ENCODE data around the gene RAD51B. TPM values are rescaled to one million over a fixed set of nuclear protein-coding genes. Genes with fewer than 3 reads are reported as not detected.
"Not testable (repeated sequence)": the region's sequence is repeated elsewhere in the genome, so short reads cannot be mapped to it uniquely, and the experiment has no call there.

The RAD51B gene
- total RNA-seq, 1 experiment from 2014 or later, result 7.2 TPM

DNA sequence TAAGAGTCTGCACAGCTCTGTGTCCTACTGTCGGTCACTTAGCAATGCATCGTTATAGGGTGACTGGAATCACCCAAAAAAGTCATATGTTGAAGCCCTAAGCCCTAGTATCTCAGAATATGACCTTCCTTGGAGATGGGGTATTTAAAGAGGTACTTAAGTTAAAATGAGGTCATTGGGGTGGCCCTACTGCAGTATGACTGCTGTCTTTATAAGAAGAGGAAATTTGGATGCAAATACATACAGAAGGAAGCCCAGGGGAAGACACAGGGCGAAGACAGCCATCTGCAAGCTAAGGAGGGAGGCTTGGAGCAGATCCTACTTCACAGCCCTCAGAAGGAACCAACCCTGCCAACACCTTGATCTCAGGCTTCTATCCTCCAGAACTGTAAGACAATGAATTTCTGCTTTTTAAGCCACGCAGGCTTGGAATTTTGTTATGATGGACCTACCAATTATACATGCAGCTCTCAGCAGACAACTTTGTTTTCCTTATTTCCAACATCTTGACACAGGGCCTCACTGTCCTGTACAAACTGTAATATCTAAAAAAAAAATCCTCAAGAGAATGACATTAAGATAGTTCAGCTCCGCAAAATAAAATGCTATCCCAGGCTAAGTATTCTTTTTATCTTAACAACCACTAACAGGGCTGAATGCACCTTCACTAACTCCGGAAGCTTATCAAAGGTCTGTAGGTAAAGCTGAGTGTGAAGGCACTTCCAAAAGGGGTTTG, 932.9 kb downstream of the RAD51B start:
- no peaks in the 10 kb centered on the region for H3K9me3 ChIP-seq
- no peak for DNase-seq
- H3K4me3 ChIP-seq, result no peak overlapping the region
- no peaks in the 10 kb centered on the region for H3K27me3 ChIP-seq
- H3K36me3 ChIP-seq, result no peaks in the 10 kb centered on the region

DNA sequence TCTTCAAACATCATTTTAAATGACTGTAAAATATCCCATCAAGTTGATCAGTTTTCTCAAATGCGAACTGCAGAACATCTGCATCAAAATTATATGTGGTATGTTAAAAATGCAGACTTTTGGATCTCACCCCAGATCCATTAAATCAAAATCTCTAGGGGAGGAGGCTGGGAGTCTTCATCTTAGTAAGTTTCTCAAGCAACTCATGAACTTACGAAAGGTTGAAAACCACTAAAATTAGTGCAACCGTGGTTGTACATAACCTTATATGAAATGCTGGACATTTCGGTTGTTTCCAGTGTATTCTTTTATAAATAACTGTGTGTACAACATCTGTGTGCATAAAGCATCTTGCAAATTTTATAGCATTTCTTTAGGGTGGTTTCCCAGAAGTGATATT, 934.1 kb downstream of the RAD51B start:
- Histone ChIP-seq H3K9me3 (no peaks in the 10 kb centered on the region), H3K36me3 (no peaks in the 10 kb centered on the region), H3K27me3 (no peaks in the 10 kb centered on the region), H3K4me3 (no peak overlapping the region)
- no peak for DNase-seq

DNA sequence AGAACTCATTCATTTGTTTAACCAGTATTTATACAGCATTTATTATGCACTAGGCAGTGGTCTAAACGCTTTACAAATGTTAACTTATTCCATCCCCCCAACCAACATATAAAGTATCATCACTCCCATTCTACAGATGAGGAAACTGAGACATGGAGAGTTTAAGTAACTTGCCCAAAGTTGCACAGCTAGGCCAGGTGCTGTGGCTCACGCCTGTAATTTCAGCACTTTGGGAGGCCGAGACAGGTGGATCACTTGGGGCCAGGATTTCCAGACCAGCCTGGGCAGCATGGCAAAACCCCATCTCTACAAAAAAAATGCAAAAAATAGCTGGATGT, 935.4 kb downstream of the RAD51B start:
- Histone ChIP-seq H3K36me3 (no peaks in the 10 kb centered on the region), H3K27me3 (no peaks in the 10 kb centered on the region), H3K9me3 (no peaks in the 10 kb centered on the region), H3K4me3 (no peak overlapping the region)
- DNase-seq, result no peak

DNA sequence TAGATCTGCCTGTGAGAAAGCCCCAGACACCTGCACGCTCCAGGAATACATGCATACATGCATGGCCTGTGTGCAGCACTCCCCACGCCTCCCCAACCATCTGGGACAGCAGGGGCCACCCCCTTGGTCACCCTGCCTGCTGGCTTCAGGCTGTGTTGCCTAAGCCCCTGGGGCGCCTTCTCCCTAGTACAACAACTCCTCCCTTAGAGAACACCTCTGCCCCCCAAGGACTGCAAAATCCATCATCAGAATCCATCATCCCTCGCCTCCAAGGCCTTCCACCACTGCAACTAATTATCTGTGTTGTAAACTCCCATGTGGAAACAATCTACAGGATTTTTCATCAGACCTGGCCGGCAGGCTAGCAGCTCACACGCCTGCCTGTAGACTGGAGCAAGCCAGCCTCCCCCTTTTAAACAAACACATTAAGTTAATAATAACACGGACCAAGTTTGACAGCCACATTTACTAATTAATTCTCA, 936.5 kb downstream of the RAD51B start:
- DNase-seq, result no peak

DNA sequence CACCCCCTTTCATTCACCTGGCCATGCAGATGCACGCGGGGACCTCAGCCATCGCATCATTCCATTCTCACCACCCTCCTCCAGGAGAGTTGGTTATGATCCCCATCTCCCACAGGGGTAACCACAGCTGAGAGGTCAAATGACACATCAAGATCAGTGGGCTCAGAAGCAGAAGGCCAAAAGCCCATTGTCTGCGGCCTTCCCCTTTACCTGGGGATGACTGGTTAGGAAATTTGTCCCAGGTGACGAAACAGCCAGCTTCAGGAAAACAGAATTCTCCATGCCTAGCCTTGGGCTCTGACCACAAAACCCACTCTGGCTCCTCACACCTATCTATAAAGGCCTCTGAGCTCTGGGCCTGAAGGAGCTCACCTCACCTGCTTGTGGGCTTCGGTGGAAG, 937.2 kb downstream of the RAD51B start:
- H3K27me3 ChIP-seq, result no peaks in the 10 kb centered on the region
- no peak overlapping the region for H3K4me3 ChIP-seq
- H3K9me3 ChIP-seq, result no peaks in the 10 kb centered on the region
- no peaks in the 10 kb centered on the region for H3K36me3 ChIP-seq
- DNase-seq, result no peak

More for the DNA sequence above, 936.5 kb downstream of the RAD51B start:
- no peaks in the 10 kb centered on the region for H3K9me3 ChIP-seq
- H3K36me3 ChIP-seq, result no peaks in the 10 kb centered on the region
- no peaks in the 10 kb centered on the region for H3K27me3 ChIP-seq
- H3K4me3 ChIP-seq, result no peak overlapping the region

DNA sequence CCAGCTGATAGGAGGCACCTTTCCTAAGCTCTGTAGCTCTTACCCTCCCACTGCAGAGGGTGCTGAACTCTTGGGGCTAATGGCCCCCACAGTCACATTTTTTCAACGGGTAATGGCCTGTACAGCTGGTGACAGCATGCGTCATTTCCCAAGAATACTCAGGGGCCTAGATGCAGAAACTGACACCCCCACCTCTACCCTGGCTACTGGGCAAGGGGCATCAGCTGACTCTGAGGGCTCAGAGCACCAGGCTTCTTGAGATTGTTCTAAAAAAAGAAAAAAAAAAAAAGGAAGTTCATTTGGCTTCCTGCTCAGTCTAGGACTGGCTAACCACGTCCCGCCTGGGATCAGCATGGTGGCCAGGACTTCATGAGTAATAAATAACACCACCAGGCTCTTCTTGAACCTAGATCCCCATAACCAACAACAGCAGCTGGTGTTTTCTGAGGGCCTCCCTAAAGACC, 938.1 kb downstream of the RAD51B start:
- no peak for DNase-seq
- no peaks in the 10 kb centered on the region for H3K36me3 ChIP-seq
- no peak overlapping the region for H3K4me3 ChIP-seq
- H3K27me3 ChIP-seq, result no peaks in the 10 kb centered on the region
- H3K9me3 ChIP-seq, result no peaks in the 10 kb centered on the region

DNA sequence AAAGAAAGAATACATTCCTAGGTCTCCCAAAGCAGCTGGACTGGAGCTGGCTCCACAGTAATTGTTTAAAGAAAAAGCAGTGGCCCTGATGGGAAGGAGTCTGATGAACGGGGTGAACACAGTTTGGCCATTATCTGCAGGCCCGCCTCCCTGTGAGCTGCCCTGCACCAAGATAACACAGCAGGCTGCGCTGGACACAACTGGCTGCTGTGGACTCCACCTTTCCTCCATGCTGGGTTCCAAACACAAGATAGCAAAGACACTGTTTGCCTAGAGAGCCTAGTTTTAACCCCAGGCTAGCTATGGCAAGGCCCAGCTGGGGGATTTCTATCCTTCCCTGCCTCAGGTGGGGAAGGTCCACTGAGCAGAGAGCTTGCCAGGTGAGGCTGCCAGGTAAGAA, 938.7 kb downstream of the RAD51B start:
- H3K9me3 ChIP-seq, result no peaks in the 10 kb centered on the region
- H3K4me3 ChIP-seq, result no peak overlapping the region
- no peak for DNase-seq
- H3K36me3 ChIP-seq, result no peaks in the 10 kb centered on the region
- H3K27me3 ChIP-seq, result no peaks in the 10 kb centered on the region

DNA sequence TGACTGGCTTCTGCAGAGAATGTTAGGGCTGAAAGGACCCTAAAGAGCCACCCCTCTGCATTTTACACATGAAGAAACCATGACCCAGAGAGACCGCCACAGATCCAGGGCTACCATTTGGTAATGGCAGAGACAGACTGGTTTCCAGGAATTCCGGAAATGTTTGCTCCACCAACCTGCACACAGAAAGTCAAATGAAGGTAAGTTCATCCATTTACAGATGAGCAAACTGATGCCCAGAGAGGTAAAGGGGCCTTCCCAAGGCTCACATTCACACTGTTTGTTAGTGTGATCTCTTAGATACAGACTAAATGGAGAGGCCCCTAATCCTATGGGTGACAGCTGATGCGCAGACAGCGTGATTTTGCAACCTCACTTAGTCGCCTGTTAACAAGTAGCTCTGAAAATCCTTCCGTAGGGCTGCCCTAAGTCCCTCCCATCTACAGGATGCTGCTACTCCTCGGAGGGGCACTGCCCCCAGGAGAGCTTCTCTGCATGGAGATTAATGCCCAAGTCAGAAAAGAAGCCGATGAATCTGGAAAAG, 939.5 kb downstream of the RAD51B start:
- no peak for DNase-seq
- Histone ChIP-seq H3K36me3 (no peaks in the 10 kb centered on the region), H3K4me3 (no peak overlapping the region), H3K9me3 (no peaks in the 10 kb centered on the region), H3K27me3 (no peaks in the 10 kb centered on the region)

DNA sequence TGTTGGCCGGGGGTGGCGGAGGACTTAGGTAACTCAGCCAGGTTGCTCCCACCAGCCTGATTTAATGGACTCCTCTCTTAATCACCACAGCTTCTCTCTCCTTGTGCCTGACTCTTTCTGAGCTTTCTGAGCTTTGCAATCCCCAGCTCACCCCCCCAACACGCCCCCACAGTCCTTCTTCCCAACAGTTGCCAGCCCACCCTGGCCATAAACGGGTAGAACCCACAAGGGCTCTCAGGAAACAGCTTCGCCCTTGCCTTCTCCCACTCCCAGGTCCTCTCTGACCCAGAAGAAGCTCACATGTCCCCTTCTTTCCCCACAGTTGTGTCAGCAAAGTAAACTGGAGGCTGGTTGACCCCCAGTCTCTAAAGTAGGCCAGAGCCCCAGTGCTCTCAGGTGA, 940.4 kb downstream of the RAD51B start:
- H3K4me3 ChIP-seq, result no peak overlapping the region
- no peaks in the 10 kb centered on the region for H3K9me3 ChIP-seq
- H3K36me3 ChIP-seq, result no peaks in the 10 kb centered on the region
- no peak for DNase-seq
- no peaks in the 10 kb centered on the region for H3K27me3 ChIP-seq

DNA sequence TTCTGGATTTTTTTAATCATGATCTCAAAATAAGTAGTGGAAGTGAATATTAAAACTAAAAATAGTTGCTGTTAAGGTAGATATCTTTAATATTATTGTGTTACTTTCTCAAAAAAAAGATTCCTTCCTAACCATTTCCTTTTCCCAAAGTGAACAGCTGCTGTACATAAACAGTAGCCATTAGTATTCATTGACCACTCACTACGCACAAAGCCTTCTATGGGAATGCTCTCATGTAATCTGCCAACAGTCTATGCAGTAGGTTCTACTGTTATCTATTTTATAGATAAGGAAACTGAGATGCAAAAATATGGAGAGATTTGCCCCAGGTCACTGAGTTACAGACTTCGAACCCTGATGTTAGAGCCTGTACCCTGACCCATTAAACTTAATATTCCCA, 941.2 kb downstream of the RAD51B start:
- no peaks in the 10 kb centered on the region for H3K36me3 ChIP-seq
- H3K27me3 ChIP-seq, result no peaks in the 10 kb centered on the region
- no peaks in the 10 kb centered on the region for H3K9me3 ChIP-seq
- no peak for DNase-seq
- H3K4me3 ChIP-seq, result no peak overlapping the region

DNA sequence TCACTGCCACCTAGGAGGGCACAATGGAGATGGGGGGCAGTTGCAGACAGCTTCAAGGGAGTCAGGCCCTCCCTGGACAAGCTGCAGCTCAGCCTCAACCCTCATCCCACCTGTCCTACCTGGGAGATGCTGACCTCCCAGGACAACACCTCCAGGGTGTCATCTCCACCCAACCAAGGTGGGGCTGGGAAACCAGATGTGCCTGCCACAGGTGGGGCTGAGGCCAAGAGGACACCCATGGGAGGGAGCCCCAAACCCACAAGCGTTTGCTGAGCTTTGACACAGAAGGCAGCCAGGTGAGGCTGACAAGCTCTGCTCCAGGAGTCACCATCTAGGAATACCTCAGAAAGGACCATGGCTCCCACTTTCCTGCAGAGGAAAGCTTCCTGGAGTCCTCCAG, 941.8 kb downstream of the RAD51B start:
- DNase-seq, result no peak
- Histone ChIP-seq H3K9me3 (no peaks in the 10 kb centered on the region), H3K27me3 (no peaks in the 10 kb centered on the region), H3K36me3 (no peaks in the 10 kb centered on the region), H3K4me3 (no peak overlapping the region)

DNA sequence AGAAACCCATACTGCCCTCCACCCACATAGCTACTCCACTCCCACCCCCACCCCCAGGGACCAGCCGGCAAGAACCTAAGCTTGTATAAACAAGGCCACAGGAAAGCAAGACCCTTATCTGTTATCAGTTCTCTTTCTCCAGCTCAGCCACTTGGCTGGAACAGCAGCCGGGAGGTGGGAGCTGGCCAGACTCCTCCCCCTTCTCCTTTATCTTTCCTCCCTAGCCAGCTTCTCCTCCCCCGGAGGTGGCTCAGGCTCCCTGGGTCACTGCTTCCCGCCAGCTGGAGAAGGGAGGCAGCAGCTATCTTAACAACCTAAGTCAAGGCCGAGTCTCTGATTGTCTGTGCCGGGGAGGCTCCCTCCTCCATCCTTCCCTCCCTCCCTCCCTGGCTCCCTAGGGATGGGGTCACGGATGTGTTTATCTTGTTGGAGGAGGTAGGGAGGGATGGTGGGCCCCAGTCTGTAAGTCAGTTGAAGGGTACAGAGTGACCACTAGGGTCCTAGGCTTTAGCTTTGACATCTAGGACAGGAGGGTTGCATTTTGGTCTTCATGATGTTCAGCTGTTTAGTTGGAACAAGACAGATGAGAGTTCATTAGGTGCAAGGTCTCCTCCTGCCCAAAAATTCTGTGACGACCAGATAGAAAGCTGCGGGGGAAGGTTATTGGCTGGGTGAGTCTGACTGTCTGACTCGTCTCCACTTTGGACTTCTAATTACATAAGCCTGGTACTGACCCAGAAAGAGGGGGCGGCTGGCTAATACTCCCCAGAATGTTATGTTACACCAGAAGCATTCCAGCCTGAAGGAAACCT, 943.6 kb downstream of the RAD51B start:
- DNase-seq, result peak; percentile 51
- Histone ChIP-seq H3K36me3 (no peaks in the 10 kb centered on the region), H3K9me3 (no peaks in the 10 kb centered on the region), H3K4me3 (no peak overlapping the region), H3K27me3 (no peaks in the 10 kb centered on the region)

DNA sequence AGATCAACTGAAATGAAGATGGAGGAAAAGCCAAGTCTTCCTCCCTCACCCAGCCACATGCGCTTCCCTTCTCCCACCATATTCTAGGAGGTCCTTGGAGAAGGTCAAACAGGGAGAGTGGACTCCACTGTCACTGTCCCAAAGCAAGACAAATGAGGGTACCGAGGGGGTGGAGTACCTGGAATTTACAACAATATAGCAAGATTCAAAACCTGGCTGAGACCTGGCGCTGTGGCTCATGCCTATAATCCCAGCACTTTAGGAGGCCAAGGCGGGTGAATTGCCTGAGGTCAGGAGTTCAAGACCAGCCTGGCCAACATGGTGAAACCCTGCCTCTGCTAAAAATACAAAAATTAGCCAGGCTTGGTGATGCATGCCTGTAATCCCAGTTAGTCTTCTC, 944.3 kb downstream of the RAD51B start:
- DNase-seq, H3K4me3 ChIP-seq, H3K27me3 ChIP-seq, H3K36me3 ChIP-seq, H3K9me3 ChIP-seq: not testable (repeated sequence)

DNA sequence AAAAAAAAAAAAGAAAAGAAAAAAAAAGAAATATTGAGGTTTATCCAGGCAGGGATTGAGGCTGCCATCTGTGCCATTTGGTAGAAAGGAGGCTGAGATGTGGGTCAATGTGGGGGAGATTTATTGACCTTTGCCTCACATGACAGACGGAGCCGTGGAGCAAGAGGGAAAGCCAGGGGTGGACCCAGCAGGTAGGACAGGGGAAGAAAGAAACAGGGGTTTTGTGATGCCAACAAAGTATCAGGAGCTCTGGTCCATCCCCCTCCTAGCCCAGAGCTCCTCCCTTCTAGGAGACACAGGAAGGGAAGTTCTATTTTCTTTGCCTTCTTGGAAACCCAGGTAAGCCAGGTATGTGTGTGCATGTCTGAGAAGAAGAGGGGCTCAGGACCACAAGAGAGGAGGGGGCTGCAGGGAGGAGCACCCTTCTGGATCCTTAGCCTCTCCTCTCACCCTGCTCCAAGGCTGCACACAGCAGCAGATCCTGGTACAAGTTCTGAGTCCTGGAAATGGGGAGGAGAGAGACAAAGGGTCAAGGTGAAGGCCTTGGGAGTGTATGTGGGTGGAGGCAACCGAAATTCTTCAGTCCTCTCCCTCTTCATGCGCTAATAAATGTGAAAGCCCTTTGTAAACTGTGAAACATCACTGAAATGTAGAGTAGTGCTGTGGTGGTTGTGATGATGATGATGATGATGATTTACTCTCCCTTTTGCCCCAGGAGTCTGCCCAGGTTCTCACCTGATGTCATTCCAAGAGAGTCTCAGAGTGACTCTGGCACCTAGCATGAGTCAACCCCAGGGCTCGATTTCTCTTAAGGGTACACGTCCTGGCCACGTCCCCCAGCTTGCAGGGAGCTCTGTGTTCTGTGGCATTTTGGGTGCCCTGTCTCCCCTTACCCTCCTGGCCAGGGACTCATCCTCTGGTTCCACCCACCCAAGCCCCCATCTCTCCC, 947.0 kb downstream of the RAD51B start:
- no peak for DNase-seq
- Histone ChIP-seq H3K9me3 (no peaks in the 10 kb centered on the region), H3K36me3 (no peaks in the 10 kb centered on the region), H3K4me3 (no peak overlapping the region), H3K27me3 (no peaks in the 10 kb centered on the region)

DNA sequence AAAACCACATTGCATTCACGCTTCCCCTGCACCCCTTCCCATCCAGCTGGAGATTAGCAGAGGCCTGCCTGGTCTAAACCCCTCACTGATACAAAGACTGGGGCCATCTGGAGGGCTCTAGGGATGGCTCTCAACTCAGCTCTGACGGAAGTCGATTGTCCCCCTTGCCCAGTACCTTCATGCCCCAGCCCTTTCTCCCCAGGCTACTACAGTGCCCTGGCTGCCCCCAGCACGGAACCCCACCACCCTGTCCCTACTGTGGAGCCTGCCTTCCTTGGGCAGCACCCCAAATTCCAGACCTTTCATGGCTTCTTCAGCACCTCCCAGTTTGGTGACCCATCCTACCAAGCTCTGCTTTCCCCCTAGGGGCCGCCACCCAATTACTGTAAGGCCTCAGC, 947.7 kb downstream of the RAD51B start:
- no peaks in the 10 kb centered on the region for H3K9me3 ChIP-seq
- H3K36me3 ChIP-seq, result no peaks in the 10 kb centered on the region
- no peak for DNase-seq
- H3K4me3 ChIP-seq, result no peak overlapping the region
- no peaks in the 10 kb centered on the region for H3K27me3 ChIP-seq

DNA sequence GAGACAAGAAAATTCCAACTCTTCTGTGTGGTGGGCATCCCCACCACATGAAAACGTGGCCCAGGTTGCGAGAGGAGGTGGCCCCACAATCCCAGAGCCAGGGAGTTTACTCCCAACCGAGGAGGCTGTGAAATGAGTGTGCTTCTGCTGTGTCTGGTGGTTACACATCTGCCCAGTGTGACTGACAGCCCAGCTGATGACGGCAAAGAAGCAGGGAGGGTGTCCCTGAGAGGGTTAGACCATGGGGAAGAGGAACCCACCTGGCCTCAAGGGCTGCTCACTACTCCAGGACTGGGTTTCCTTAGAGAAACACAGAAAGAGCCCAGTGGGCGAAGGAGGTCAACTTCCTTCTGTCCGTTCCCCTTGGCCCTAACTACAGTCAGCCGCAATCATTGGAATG, 948.7 kb downstream of the RAD51B start:
- Histone ChIP-seq H3K4me3 (no peak overlapping the region), H3K9me3 (no peaks in the 10 kb centered on the region), H3K36me3 (no peaks in the 10 kb centered on the region), H3K27me3 (no peaks in the 10 kb centered on the region)
- no peak for DNase-seq

DNA sequence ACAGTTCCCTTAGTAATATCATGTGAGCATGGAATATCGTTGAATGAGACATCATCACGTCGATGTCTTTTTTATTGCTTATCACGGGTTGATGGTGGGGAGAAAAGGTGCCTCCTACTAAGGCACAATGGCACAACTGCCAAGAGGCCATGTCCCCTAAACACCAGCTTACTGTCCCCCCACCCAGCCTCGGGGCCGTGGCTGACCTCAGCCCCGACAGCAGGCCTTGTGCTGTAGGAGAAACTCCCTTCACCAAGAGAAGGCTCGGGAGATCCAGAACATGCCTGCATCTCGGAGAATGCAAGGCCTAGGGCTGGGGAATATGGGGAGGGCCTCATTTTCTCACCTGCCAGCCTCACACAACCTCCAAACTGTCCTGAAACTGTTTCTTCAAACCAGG, 950.5 kb downstream of the RAD51B start:
- no peaks in the 10 kb centered on the region for H3K9me3 ChIP-seq
- H3K4me3 ChIP-seq, result no peak overlapping the region
- H3K36me3 ChIP-seq, result no peaks in the 10 kb centered on the region
- DNase-seq, result no peak
- H3K27me3 ChIP-seq, result no peaks in the 10 kb centered on the region

All from MG63 (cell line).